Right renal pelvis (tissue), 4 donors: Measurements from ENCODE around the gene CHMP4B. TPM values are rescaled to one million over a fixed set of nuclear protein-coding genes. Genes with fewer than 3 reads are reported as not detected.

Source experiments
- DNase-seq, 4 donors: peaks; one replicate each; pipeline ENCODE4 v3.0.0-alpha.2; 2013; ENCODE audit warnings: low read depth in 4 of 4, low spot score in 3 of 4, missing footprints in 1 of 4
- polyA plus RNA-seq, 4 donors: library from polyadenylated mRNA; unstranded; fragments of 120-200 nt; gene quantifications; one replicate each; pipeline ENCODE4 v1.2.1, GENCODE V29; 2013; ENCODE audit not compliant: insufficient read length in 4 of 4

Gene CHMP4B
- polyA plus RNA-seq = 100 to 1,000 TPM; 108 to 112 (median 110) TPM

- peak; percentile 95 to 97 (median 96) for DNase-seq
Observed at GRCh38 chr20:33810885-33811775, at the start of gene CHMP4B. Gene CHMP4B, plus strand, starts transcription at chr20:33811348. Its CDS starts 121 bp downstream, at chr20:33811469.

GRCh38 chr20:33761698-33762250 is 49.4 kb upstream of the CHMP4B start:
- no peak for DNase-seq

GRCh38 chr20:33765099-33765498 is 46.0 kb upstream of the CHMP4B start:
- DNase-seq = no peak

GRCh38 chr20:33765592-33765991 is 45.6 kb upstream of the CHMP4B start:
- DNase-seq = no peak

- DNase-seq = no peak
Observed at GRCh38 chr20:33766686-33767085, 44.5 kb upstream of the CHMP4B start.

GRCh38 chr20:33767777-33768138 is 43.4 kb upstream of the CHMP4B start:
- DNase-seq = no peak

- no peak for DNase-seq
Observed at GRCh38 chr20:33769043-33769442, 42.1 kb upstream of the CHMP4B start.

- no peak for DNase-seq
Observed at GRCh38 chr20:33770005-33770404, 41.1 kb upstream of the CHMP4B start.

GRCh38 chr20:33771938-33772337 is 39.2 kb upstream of the CHMP4B start:
- DNase-seq = no peak

- no peak for DNase-seq
Observed at GRCh38 chr20:33772439-33772838, 38.7 kb upstream of the CHMP4B start.

GRCh38 chr20:33773412-33774089 is 37.6 kb upstream of the CHMP4B start:
- DNase-seq = no peak

GRCh38 chr20:33777816-33778215 is 33.3 kb upstream of the CHMP4B start:
- no peak for DNase-seq

GRCh38 chr20:33781133-33781532 is 30.0 kb upstream of the CHMP4B start:
- DNase-seq = no peak

- no peak for DNase-seq
Observed at GRCh38 chr20:33781945-33782344, 29.2 kb upstream of the CHMP4B start.

GRCh38 chr20:33783256-33783655 is 27.9 kb upstream of the CHMP4B start:
- no peak for DNase-seq

- no peak for DNase-seq
Observed at GRCh38 chr20:33783818-33784217, 27.3 kb upstream of the CHMP4B start.

- DNase-seq = no peak
Observed at GRCh38 chr20:33784225-33784624, 26.9 kb upstream of the CHMP4B start.

GRCh38 chr20:33785503-33785902 is 25.6 kb upstream of the CHMP4B start:
- no peak for DNase-seq

GRCh38 chr20:33787253-33787891 is 23.8 kb upstream of the CHMP4B start:
- no peak for DNase-seq

GRCh38 chr20:33788351-33789049 is 22.6 kb upstream of the CHMP4B start:
- no peak for DNase-seq
